ENCODE measurements around the gene SPARCL1. TPM values are rescaled to one million over a fixed set of nuclear protein-coding genes. Genes with fewer than 3 reads are reported as not detected.
A peak's percentile ranks its signal among the peaks of the same experiment; 100 is the strongest.
"Not testable (repeated sequence)": the region's sequence is repeated elsewhere in the genome, so short reads cannot be mapped to it uniquely, and the experiment has no call there.

The SPARCL1 gene
- polyA plus RNA-seq, 3 donors from 2014 or later: not detected

- Mint-ChIP-seq H3K27me3 (ENCODE audit: low read depth in 3 of 3) (no peaks in the 10 kb centered on the region), H3K4me3 (no peak overlapping the region), H3K27ac (no peak overlapping the region), H3K4me1 (no peaks in the 10 kb centered on the region), H3K36me3 (no peaks in the 10 kb centered on the region), H3K9me3 (no peaks in the 10 kb centered on the region)
- no peak for DNase-seq
These were observed 47.8 kb downstream of the SPARCL1 start for GRCh38 chr4:87481377-87481776.

DNA sequence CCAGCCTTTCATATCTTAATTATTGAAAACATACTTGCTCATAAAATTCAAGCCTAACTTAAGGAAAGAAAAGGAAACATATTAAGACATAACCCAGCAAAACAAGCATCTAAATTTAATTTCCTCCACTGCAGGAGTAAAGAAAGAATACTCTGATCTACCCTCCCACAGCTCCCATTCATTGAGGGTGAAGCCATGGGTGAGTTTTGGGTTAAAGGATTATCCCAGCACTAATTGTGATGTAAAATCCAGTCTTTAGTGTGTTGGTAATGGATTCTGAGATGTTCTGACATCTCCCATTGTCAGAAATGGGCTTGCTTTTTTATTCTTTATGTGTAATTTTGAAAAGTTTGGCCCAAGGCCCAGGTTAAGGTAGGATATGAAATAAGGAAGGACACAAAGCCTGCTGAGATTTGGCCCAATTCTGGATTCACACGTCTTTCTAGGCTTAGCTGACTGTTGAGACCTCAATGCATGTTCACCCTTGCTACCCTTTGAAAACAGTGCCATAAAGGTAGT is 50.4 kb downstream of the SPARCL1 start:
- DNase-seq: no peak
- H3K4me3 Mint-ChIP-seq: no peak overlapping the region
- no peaks in the 10 kb centered on the region for H3K36me3 Mint-ChIP-seq
- H3K27me3 Mint-ChIP-seq (ENCODE audit: low read depth in 3 of 3): no peaks in the 10 kb centered on the region
- no peaks in the 10 kb centered on the region for H3K4me1 Mint-ChIP-seq
- no peaks in the 10 kb centered on the region for H3K9me3 Mint-ChIP-seq
- H3K27ac Mint-ChIP-seq: no peak overlapping the region

- H3K36me3 Mint-ChIP-seq: no peaks in the 10 kb centered on the region
- no peak for DNase-seq
- no peak overlapping the region for H3K4me3 Mint-ChIP-seq
- H3K4me1 Mint-ChIP-seq: no peaks in the 10 kb centered on the region
- no peak overlapping the region for H3K27ac Mint-ChIP-seq
- no peaks in the 10 kb centered on the region for H3K9me3 Mint-ChIP-seq
- no peaks in the 10 kb centered on the region for H3K27me3 Mint-ChIP-seq (ENCODE audit: low read depth in 3 of 3)
These were observed 52.2 kb downstream of the SPARCL1 start for GRCh38 chr4:87476934-87477333.

GRCh38 chr4:87469390-87469789 is 59.8 kb downstream of the SPARCL1 start:
- Mint-ChIP-seq H3K4me3 (no peak overlapping the region), H3K36me3 (no peaks in the 10 kb centered on the region), H3K27me3 (ENCODE audit: low read depth in 3 of 3) (peaks cover 0 to 1% (median 0%) of the 10 kb centered on the region in 3 donors), H3K9me3 (no peaks in the 10 kb centered on the region), H3K4me1 (no peaks in the 10 kb centered on the region), H3K27ac (no peak overlapping the region)
- DNase-seq: no peak

GRCh38 chr4:87465739-87466366 is 63.3 kb downstream of the SPARCL1 start:
- Mint-ChIP-seq H3K4me1 (no peaks in the 10 kb centered on the region), H3K9me3 (no peaks in the 10 kb centered on the region), H3K36me3 (peaks cover 0 to 4% (median 3%) of the 10 kb centered on the region in 3 donors), H3K27ac (no peak overlapping the region), H3K27me3 (ENCODE audit: low read depth in 3 of 3) (peaks cover 0 to 1% (median 0%) of the 10 kb centered on the region in 3 donors), H3K4me3 (no peak overlapping the region)
- DNase-seq: peak; percentile 29 to 46 (median 41)

DNA sequence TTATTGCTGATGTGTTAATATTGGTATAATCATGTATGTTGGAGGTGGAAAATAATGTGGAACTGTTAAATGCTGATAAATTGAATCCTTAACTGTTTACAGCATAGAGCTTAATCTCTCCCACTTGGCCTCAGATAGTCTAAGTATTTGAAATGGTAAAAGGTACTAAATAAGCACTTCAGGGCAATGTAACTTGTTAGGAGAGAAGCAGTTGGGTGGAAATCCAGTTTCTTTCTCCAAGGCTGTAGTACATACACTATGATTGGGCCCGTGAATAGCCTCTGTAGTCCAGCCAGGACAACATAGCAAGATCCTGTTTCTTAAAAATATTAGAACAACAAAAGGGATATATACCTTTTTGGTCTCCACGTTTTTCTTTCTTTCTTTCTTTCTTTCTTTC is 67.1 kb downstream of the SPARCL1 start:
- Mint-ChIP-seq H3K9me3 (no peaks in the 10 kb centered on the region), H3K4me1 (no peaks in the 10 kb centered on the region), H3K4me3 (no peak overlapping the region), H3K27ac (no peak overlapping the region), H3K27me3 (ENCODE audit: low read depth in 3 of 3) (peaks cover 0 to 1% (median 0%) of the 10 kb centered on the region in 3 donors), H3K36me3 (peaks cover 13 to 22% (median 18%) of the 10 kb centered on the region in 3 donors)
- no peak for DNase-seq

- no peak overlapping the region for H3K27ac Mint-ChIP-seq
- DNase-seq: no peak
- H3K4me1 Mint-ChIP-seq: no peaks in the 10 kb centered on the region
- H3K36me3 Mint-ChIP-seq: peaks cover 14 to 22% (median 18%) of the 10 kb centered on the region in 3 donors
- no peaks in the 10 kb centered on the region for H3K9me3 Mint-ChIP-seq
- H3K27me3 Mint-ChIP-seq (ENCODE audit: low read depth in 3 of 3): peaks cover 0 to 1% (median 0%) of the 10 kb centered on the region in 3 donors
- no peak overlapping the region for H3K4me3 Mint-ChIP-seq
These were observed 67.9 kb downstream of the SPARCL1 start for GRCh38 chr4:87461281-87461700.

GRCh38 chr4:87458913-87459312 is 70.3 kb downstream of the SPARCL1 start:
- H3K4me1 Mint-ChIP-seq: no peaks in the 10 kb centered on the region

DNA sequence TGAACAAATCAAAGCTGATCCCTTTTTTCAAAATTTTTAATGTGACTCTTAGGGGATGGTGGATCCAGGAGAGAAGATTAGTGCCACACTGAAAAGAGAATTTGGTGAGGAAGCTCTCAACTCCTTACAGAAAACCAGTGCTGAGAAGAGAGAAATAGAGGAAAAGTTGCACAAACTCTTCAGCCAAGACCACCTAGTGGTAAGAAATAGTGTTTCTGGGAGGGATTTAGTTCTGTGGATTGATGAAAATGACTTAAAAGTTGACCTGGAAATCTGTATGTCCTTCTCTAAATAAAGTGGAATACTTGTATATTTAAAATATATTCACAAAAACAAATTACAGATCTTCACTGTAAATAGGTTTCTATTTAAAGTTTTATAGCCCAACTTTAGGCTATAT is 77.6 kb downstream of the SPARCL1 start:
- Mint-ChIP-seq H3K27ac (no peak overlapping the region), H3K27me3 (ENCODE audit: low read depth in 3 of 3) (peaks cover 0 to 1% (median 0%) of the 10 kb centered on the region in 3 donors), H3K9me3 (no peaks in the 10 kb centered on the region), H3K4me3 (no peak overlapping the region), H3K36me3 (peaks cover 18 to 40% (median 23%) of the 10 kb centered on the region in 3 donors), H3K4me1 (no peaks in the 10 kb centered on the region)
- DNase-seq: no peak

More at GRCh38 chr4:87458913-87459312, 70.3 kb downstream of the SPARCL1 start:
- no peak for DNase-seq
- H3K4me3 Mint-ChIP-seq: no peak overlapping the region
- peaks cover 25 to 35% (median 28%) of the 10 kb centered on the region in 3 donors for H3K36me3 Mint-ChIP-seq
- no peak overlapping the region for H3K27ac Mint-ChIP-seq
- no peaks in the 10 kb centered on the region for H3K9me3 Mint-ChIP-seq
- no peaks in the 10 kb centered on the region for H3K27me3 Mint-ChIP-seq (ENCODE audit: low read depth in 3 of 3)

- not testable (repeated sequence) for H3K4me3 Mint-ChIP-seq; H3K27me3 Mint-ChIP-seq (ENCODE audit: low read depth in 3 of 3); H3K4me1 Mint-ChIP-seq; H3K9me3 Mint-ChIP-seq; H3K27ac Mint-ChIP-seq; DNase-seq
- peaks cover 12 to 36% (median 22%) of the 10 kb centered on the region in 3 donors for H3K36me3 Mint-ChIP-seq
These were observed 82.8 kb downstream of the SPARCL1 start for GRCh38 chr4:87446375-87446774.

DNA sequence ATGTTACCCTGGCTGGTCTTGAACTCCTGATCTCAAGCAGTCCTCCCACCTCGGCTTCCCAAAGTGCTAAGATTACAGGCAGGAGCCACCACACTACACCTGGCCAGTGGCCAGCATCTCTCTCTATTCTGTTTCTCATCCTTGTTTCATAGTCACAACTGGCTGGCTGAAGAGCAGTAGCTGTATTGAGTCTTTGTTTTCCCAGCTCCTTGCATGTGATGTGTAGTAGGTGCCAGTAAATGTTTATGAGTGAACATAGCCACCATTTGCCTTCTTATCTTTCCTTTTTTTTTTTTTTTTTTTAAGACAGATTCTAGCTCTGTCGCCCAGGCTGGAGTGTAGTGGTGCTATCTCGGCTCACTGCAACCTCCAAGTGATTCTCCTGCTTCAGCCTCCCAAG is 83.2 kb downstream of the SPARCL1 start:
- Mint-ChIP-seq H3K9me3 (no peaks in the 10 kb centered on the region), H3K27ac (peak overlapping the region in 1 of 6 donors; percentile 34), H3K36me3 (peaks cover 7 to 32% (median 21%) of the 10 kb centered on the region in 3 donors), H3K4me3 (no peak overlapping the region), H3K4me1 (no peaks in the 10 kb centered on the region), H3K27me3 (ENCODE audit: low read depth in 3 of 3) (no peaks in the 10 kb centered on the region)
- DNase-seq: no peak

DNA sequence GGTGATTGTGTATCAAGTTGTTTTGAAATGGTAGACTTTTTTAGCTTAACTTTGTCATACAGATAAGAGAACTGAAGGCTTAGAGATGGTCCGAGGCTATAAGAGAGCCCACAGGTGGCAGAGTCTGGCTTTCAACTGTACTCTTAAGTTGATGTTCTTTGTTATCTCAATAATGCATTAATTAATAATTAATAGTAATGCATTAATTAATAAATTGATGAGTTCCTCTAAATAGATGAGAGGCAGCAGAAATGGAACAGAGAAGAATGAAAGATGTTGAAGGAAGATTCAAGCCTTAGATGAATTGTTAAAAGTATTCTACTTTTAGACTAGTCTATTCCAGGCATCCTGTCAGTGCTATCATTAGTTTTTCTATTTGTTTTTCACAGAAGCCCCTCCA is 84.4 kb downstream of the SPARCL1 start:
- H3K4me1 Mint-ChIP-seq: no peaks in the 10 kb centered on the region
- no peak overlapping the region for H3K4me3 Mint-ChIP-seq
- DNase-seq: no peak
- H3K36me3 Mint-ChIP-seq: peaks cover 4 to 33% (median 18%) of the 10 kb centered on the region in 3 donors
- no peak overlapping the region for H3K27ac Mint-ChIP-seq
- no peaks in the 10 kb centered on the region for H3K9me3 Mint-ChIP-seq
- H3K27me3 Mint-ChIP-seq (ENCODE audit: low read depth in 3 of 3): no peaks in the 10 kb centered on the region

GRCh38 chr4:87442889-87443288 is 86.3 kb downstream of the SPARCL1 start:
- Mint-ChIP-seq H3K27me3 (ENCODE audit: low read depth in 3 of 3) (no peaks in the 10 kb centered on the region), H3K4me1 (no peaks in the 10 kb centered on the region), H3K9me3 (no peaks in the 10 kb centered on the region), H3K4me3 (no peak overlapping the region), H3K36me3 (peaks cover 10 to 41% (median 18%) of the 10 kb centered on the region in 3 donors), H3K27ac (no peak overlapping the region)
- DNase-seq: no peak

GRCh38 chr4:87433342-87433741 is 95.8 kb downstream of the SPARCL1 start:
- H3K27me3 Mint-ChIP-seq (ENCODE audit: low read depth in 3 of 3): no peaks in the 10 kb centered on the region
- DNase-seq: no peak
- no peaks in the 10 kb centered on the region for H3K9me3 Mint-ChIP-seq
- peaks cover 5 to 26% of the 10 kb centered on the region in 2 donors for H3K4me1 Mint-ChIP-seq
- no peak overlapping the region for H3K4me3 Mint-ChIP-seq
- peaks cover 10 to 18% (median 11%) of the 10 kb centered on the region in 3 donors for H3K36me3 Mint-ChIP-seq
- H3K27ac Mint-ChIP-seq: peak overlapping the region in 2 of 6 donors; percentile 21 to 31

GRCh38 chr4:87430038-87430437 is 99.1 kb downstream of the SPARCL1 start:
- no peak overlapping the region for H3K27ac Mint-ChIP-seq
- H3K36me3 Mint-ChIP-seq: no peaks in the 10 kb centered on the region
- no peak for DNase-seq
- peaks cover 5 to 43% of the 10 kb centered on the region in 2 donors for H3K4me1 Mint-ChIP-seq
- no peak overlapping the region for H3K4me3 Mint-ChIP-seq
- H3K9me3 Mint-ChIP-seq: no peaks in the 10 kb centered on the region
- H3K27me3 Mint-ChIP-seq (ENCODE audit: low read depth in 3 of 3): no peaks in the 10 kb centered on the region

All from immature natural killer cell (primary cell).